K562 (cell line): Measurements from ENCODE around the gene SMIM13. TPM values are rescaled to one million over a fixed set of nuclear protein-coding genes. Genes with fewer than 3 reads are reported as not detected.

Source experiments
- ARID1B ChIP-seq: fragments of 450-650 bp; IDR thresholded peaks from 2 replicates; pipeline ENCODE4 v1.6.1; 2016; ENCODE audit warnings: antibody characterized with exemption, mild to moderate bottlenecking, inconsistent platforms
- ARID3A ChIP-seq: IDR thresholded peaks from 2 replicates; pipeline ENCODE4 v1.6.1; 2012; ENCODE audit warnings: low read depth, low read length, improper control_type of control experiment, borderline replicate concordance
- ARNT ChIP-seq, 2 experiments: fragments of 450-650 bp; IDR thresholded peaks; 2 replicates each; pipeline ENCODE4 v1.6.1; 2016; ENCODE audit warnings: mild to moderate bottlenecking in 1 of 2
- ATF3 ChIP-seq, 2 experiments: fragments of 450-650 bp in 1 of 2; sonication (generic) in 1 of 2; formaldehyde crosslinking in 1 of 2; IDR thresholded peaks in 1 of 2; conservative IDR thresholded peaks in 1 of 2; 2 replicates each; pipeline versions ENCODE4 v1.6.1 to v1.8.1; 2016 to 2023; ENCODE audit warnings: mild to moderate bottlenecking in 2 of 2, moderate library complexity in 2 of 2, inconsistent platforms in 1 of 2, missing genetic modification reagents in 1 of 2
- CEBPG ChIP-seq, 3 experiments: fragments of 200-800 bp in 1 of 3; sonication (Bioruptor generic) in 1 of 3; sonication (generic) in 1 of 3; formaldehyde crosslinking in 1 of 3; IDR thresholded peaks in 2 of 3; conservative IDR thresholded peaks in 1 of 3; 2 replicates each; pipeline versions ENCODE4 v1.6.1 to v1.8.0; 2016 to 2022; ENCODE audit warnings: missing compliant biosample characterization in 2 of 3, missing genetic modification characterization in 2 of 3, mild to moderate bottlenecking in 1 of 3, missing genetic modification reagents in 1 of 3
- EP300 ChIP-seq: IDR thresholded peaks from 2 replicates; pipeline ENCODE4 v1.6.1; 2012; ENCODE audit warnings: low read length, improper control_type of control experiment
- EP400 ChIP-seq: fragments of 450-650 bp; IDR thresholded peaks from 2 replicates; pipeline ENCODE4 v1.6.1; 2017; ENCODE audit warnings: antibody characterized with exemption, mild to moderate bottlenecking, moderate library complexity
- FOXJ3 ChIP-seq: sonication (generic); formaldehyde crosslinking; IDR thresholded peaks from 2 replicates; pipeline ENCODE4 v1.4.0; 2020; ENCODE audit warnings: mild to moderate bottlenecking, missing genetic modification reagents
- GATAD2B ChIP-seq: fragments of 450-650 bp; IDR thresholded peaks from 2 replicates; pipeline ENCODE4 v1.6.1; 2017; ENCODE audit warnings: mild to moderate bottlenecking, borderline replicate concordance
- GTF2E2 ChIP-seq: fragments of 200-800 bp; sonication (Bioruptor generic); IDR thresholded peaks from 2 replicates; pipeline ENCODE4 v1.6.1; 2016; ENCODE audit warnings: missing genetic modification characterization, missing compliant biosample characterization
- HDAC1 ChIP-seq, 2 experiments: fragments of 450-650 bp; IDR thresholded peaks; 2 replicates each; pipeline ENCODE4 v1.6.1; 2016 to 2017; ENCODE audit warnings: inconsistent platforms in 1 of 2, mild to moderate bottlenecking in 1 of 2, moderate library complexity in 1 of 2
- KLF10 ChIP-seq: fragments of 250-450 bp; sonication (Bioruptor Pico); IDR thresholded peaks from 2 replicates; pipeline ENCODE4 v1.6.1; 2021; ENCODE audit warnings: matching md5 sums
- MYBL2 ChIP-seq, 2 experiments: fragments of 450-650 bp in 1 of 2; sonication (generic) in 1 of 2; formaldehyde crosslinking in 1 of 2; IDR thresholded peaks; 2 replicates each; pipeline versions ENCODE4 v1.6.1 to v1.8.1; 2017 to 2022; ENCODE audit warnings: borderline replicate concordance in 1 of 2, inconsistent platforms in 1 of 2, low read depth in 1 of 2, mild to moderate bottlenecking in 1 of 2, missing genetic modification reagents in 1 of 2, moderate library complexity in 1 of 2
- MYC ChIP-seq, 2 experiments: fragments of 250-450 bp in 1 of 2; sonication (Bioruptor Pico) in 1 of 2; IDR thresholded peaks; 2 replicates each; pipeline versions ENCODE4 v1.5.1 to v1.6.1; 2012 to 2021; ENCODE audit warnings: low read depth in 2 of 2, borderline replicate concordance in 1 of 2, improper control_type of control experiment in 1 of 2, low read length in 1 of 2, mild to moderate bottlenecking in 1 of 2, moderate library complexity in 1 of 2
- NR4A1 ChIP-seq, 2 experiments: fragments of 250-450 bp in 1 of 2; fragments of 450-650 bp in 1 of 2; sonication (Bioruptor Pico) in 1 of 2; IDR thresholded peaks; 2 replicates each; pipeline versions ENCODE4 v1.4.0 to v1.6.1; 2016 to 2020; ENCODE audit warnings: mild to moderate bottlenecking in 2 of 2, missing compliant biosample characterization in 1 of 2, missing genetic modification characterization in 1 of 2, moderate library complexity in 1 of 2
- RBM17 ChIP-seq: fragments of 200-400 bp; formaldehyde crosslinking; IDR thresholded peaks from 2 replicates; pipeline ENCODE4 v1.6.1; 2017; ENCODE audit warnings: low read depth, mild to moderate bottlenecking, low read length, borderline replicate concordance
- STAT5B ChIP-seq: fragments of 250-450 bp; sonication (Bioruptor Pico); IDR thresholded peaks from 2 replicates; pipeline ENCODE4 v1.8.0; 2021; ENCODE audit warnings: mild to moderate bottlenecking, inconsistent platforms
- TRIM24 ChIP-seq, 2 experiments: fragments of 450-650 bp; IDR thresholded peaks; 2 replicates each; pipeline ENCODE4 v1.6.1; 2016
- WHSC1 ChIP-seq: IDR thresholded peaks from one replicate; pipeline ENCODE4 v1.6.1; 2012; ENCODE audit warnings: low read length, control low read depth, inconsistent platforms
- ZFP1 ChIP-seq: fragments of 450-650 bp; formaldehyde crosslinking; IDR thresholded peaks from 2 replicates; pipeline ENCODE4 v1.4.0; 2020; ENCODE audit warnings: mild to moderate bottlenecking, mixed read lengths
- polyA plus RNA-seq, 8 experiments: library from polyadenylated mRNA; depleted of rRNA in 4 of 8; stranded (reverse) in 5 of 8; unstranded in 3 of 8; fragments of >200 nt; fragmentation: Nextera tagmentation in 2 of 8; fragmentation: Illumina TruSeq in 1 of 8; extraction: Ambion mirVana in 2 of 8; extraction: Trizol in 1 of 8; gene quantifications; 2 replicates each; pipeline versions ENCODE4 v1.2.1 to v1.2.3, GENCODE V29; 2011 to 2014; ENCODE audit warnings: inconsistent platforms in 1 of 8, missing spikeins in 1 of 8
- total RNA-seq, 7 experiments: library from RNA; depleted of rRNA in 6 of 7; stranded (reverse); fragments of >200 nt in 6 of 7; fragmentation: Illumina TruSeq in 2 of 7; extraction: Trizol in 2 of 7; gene quantifications; 2 replicates each; pipeline versions ENCODE4 v1.2.1 to v1.2.3, GENCODE V29; 2011 to 2021; ENCODE audit warnings: low replicate concordance in 1 of 7
- TF ChIP-seq, protein P1 (sequence below), 2 experiments: fragments of 150-350 bp in 1 of 2; IDR thresholded peaks; 2 replicates each; pipeline ENCODE4 v1.6.1; 2012 to 2016; ENCODE audit warnings: low read depth in 2 of 2, low read length in 2 of 2, mild to moderate bottlenecking in 1 of 2, moderate library complexity in 1 of 2

Gene SMIM13
- total and polyA plus RNA-seq, 9 of the 15 experiments (the other 6 are each of a cell fraction or from before 2014, with no cell fraction given) = 5.5 to 24.8 (median 11.7) TPM

DNA sequence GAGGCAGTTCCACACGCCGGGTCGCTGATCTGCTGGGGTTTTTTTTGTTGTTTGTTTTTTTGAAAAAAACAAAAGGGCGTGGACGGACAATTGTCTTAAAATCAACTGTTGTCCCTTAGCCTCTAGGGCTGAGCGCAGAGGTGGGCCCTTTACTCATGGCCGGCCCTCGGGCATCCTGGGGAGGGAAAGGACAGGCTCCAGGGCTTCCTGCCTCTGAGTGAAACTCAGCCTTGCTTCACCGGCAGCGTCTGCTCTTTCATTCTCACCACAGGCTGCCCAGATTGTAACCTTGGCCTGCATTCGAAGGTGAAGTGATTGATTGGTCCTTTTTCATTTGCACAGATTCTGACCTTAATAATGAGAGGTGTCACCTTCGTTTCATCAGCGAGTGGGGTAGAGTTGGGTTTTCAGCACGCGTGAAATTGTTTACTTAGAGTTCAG lies 797 bp downstream of the SMIM13 start (continued):
- TF ChIP-seq MYBL2 (IDR thresholded peaks at IDR 0.05; ENCODE audit: low read depth) (no peak), MYBL2 (CRISPR knock-in tag; IDR thresholded peaks at IDR 0.05; ENCODE audit: borderline replicate concordance) (no peak), KLF10 (CRISPR knock-in tag) (no peak), HDAC1 (IDR thresholded peaks at IDR 0.05) (no peak; a peak in 1 of 4 replicates), ATF3 (IDR thresholded peaks at IDR 0.05) (no peak), ATF3 (CRISPR knock-in tag; conservative IDR thresholded peaks at IDR 0.05) (no peak), ARID3A (no peak), ARNT (IDR thresholded peaks at IDR 0.05) (no peak), FOXJ3 (CRISPR knock-in tag) (no peak), ZFP1 (no peak), RBM17 (no peak), MYC (IDR thresholded peaks at IDR 0.05; ENCODE audit: low read depth, low read length) (0 out of 2 replicates have a peak, but pooled peaks have one; percentile 23), MYC (CRISPR knock-in tag; IDR thresholded peaks at IDR 0.05; ENCODE audit: borderline replicate concordance, low read depth) (no peak), CEBPG (CRISPR knock-in tag; IDR thresholded peaks at IDR 0.05) (no peak; the same call in none of the 2 replicates), CEBPG (tag; conservative IDR thresholded peaks at IDR 0.05 in 1 of 2, IDR thresholded peaks at IDR 0.05 in 1 of 2) (0 out of 4 replicates have a peak, but pooled peaks of 1 of the 2 experiments have one; percentile 51), TRIM24 (IDR thresholded peaks at IDR 0.05) (no peak; a peak in 1 of 4 replicates), ARID1B (no peak), EP300 (no peak), GATAD2B (no peak), NR4A1 (CRISPR knock-in tag; IDR thresholded peaks at IDR 0.05) (no peak), NR4A1 (tag; IDR thresholded peaks at IDR 0.05) (no peak), WHSC1 (no peak), STAT5B (CRISPR knock-in tag) (no peak), EP400 (no peak; the same call in 1 of the 2 replicates), GTF2E2 (no peak)
- TF ChIP-seq, protein P1, sequence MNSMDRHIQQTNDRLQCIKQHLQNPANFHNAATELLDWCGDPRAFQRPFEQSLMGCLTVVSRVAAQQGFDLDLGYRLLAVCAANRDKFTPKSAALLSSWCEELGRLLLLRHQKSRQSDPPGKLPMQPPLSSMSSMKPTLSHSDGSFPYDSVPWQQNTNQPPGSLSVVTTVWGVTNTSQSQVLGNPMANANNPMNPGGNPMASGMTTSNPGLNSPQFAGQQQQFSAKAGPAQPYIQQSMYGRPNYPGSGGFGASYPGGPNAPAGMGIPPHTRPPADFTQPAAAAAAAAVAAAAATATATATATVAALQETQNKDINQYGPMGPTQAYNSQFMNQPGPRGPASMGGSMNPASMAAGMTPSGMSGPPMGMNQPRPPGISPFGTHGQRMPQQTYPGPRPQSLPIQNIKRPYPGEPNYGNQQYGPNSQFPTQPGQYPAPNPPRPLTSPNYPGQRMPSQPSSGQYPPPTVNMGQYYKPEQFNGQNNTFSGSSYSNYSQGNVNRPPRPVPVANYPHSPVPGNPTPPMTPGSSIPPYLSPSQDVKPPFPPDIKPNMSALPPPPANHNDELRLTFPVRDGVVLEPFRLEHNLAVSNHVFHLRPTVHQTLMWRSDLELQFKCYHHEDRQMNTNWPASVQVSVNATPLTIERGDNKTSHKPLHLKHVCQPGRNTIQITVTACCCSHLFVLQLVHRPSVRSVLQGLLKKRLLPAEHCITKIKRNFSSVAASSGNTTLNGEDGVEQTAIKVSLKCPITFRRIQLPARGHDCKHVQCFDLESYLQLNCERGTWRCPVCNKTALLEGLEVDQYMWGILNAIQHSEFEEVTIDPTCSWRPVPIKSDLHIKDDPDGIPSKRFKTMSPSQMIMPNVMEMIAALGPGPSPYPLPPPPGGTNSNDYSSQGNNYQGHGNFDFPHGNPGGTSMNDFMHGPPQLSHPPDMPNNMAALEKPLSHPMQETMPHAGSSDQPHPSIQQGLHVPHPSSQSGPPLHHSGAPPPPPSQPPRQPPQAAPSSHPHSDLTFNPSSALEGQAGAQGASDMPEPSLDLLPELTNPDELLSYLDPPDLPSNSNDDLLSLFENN (IDR thresholded peaks at IDR 0.05; ENCODE audit: low read depth in 2 of 2, low read length in 2 of 2) = no peak
